Effector CD4-positive, alpha-beta T cell (primary cell): ENCODE data around the gene ACOX2. TPM values are rescaled to one million over a fixed set of nuclear protein-coding genes. Genes with fewer than 3 reads are reported as not detected.
A peak's percentile ranks its signal among the peaks of the same experiment; 100 is the strongest.

Source experiments
- DNase-seq: peaks from one replicate; pipeline ENCODE4 v3.0.0-alpha.2; 2020
- total RNA-seq: gene quantifications from one replicate; lab custom pipeline; 2026; lab: John Stamatoyannopoulos, UW

The ACOX2 gene
- total RNA-seq: not detected

DNA sequence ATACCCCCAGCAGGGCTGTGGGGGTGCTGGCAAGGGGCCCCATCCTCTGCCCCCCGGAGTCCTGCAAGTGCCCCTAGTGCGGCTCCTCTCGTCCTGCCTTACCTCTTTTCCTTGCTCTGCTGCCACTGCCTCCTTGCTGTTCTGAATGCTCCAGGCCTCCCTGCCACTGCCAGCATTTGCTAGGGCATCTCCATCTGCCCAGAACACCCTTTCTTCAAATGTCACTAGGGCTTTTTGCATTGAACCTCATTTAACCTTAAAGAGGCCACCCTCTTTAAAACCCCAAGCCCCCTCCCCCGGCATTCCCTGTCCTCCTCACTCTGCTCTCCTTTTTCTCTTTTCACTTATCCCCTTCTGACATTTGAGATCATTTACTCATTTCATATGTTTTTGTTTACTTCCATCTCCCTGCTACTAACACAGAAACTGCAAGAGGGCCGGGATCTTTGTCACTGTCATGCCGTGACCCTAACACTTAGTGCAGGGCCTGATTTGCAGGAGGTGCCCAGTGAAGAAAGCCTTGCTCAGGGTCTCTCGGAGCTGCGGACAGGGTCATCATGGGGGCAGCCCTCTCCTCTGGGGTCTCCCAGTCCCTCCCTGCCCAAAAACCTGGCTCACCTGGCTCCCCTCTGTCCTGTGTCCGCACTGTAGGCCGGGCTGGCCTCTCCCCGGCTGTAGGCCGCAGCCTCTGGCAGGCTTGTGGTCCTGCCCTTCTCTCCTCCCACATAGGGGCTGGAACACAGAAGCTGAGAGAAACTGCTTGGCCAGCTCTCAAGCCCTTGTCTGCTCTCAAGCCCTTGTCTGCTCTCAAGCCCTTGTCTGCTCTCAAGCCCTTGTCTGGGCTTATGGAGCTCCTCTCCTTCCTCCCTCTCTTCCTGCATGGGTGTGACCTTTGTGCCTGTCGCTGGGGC lies at the start of gene ACOX2:
TSS of gene ACOX2 (minus strand) at position 690 of the 911 bp plus-strand sequence. CDS start 2,084 bp downstream, outside the sequence.
- DNase-seq: no peak

DNA sequence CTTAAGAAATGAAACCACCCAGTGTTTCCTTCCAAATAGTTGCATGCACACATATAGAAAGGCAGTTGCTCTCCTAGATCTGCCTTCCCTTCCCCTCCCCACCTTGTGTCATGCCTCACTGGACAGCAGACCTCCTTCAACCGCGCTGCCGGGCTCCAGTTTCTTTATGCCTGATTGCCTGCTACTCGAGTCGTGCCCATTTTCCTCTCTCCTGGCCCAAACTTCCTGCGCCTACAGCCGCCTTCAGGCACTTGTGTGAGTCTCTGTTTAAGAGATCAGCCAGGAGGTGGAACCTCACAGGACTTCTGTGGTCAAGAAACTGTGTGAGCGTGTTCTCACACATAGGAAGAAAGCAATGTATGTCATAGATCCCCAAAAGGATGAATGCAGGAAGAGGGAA lies 49.0 kb upstream of the ACOX2 start:
- DNase-seq: no peak

DNA sequence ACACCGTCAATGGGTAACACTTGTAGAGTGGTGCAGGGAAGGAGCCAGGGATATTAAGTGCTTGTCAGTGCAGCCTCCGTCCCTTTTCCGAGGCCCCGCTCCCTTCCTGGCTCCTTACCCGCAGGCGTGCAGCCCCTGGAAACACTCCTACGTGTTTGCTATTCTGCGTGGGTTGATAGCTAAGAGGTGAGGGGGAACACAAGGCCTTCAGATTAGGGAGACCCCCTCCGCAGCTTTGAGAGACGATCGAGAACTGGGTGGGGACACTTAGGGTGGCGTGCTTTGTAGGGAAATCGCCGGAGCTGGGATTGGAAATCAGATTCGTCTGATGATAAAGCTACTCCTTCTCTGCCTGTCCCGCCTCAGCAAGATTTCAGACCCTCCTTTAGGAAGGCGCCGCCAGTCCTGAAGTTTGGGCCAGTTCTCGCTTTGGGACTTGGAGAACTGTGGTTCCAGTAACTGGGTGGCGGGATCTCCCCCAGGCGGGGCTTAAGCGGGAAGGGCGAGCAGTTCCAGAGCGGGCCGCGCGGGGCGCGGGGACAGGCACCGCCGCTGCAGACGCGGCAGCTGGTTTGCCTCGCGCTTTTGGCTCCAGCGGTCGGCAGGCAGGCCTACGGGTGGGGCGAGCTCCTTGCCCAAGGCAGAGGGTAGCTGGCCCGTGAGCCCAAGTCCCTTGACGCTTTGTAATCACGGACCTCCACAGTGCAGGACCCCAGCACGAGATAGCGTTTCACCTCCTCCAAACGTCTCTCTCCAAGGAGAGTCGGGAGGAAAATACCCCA lies 48.2 kb upstream of the ACOX2 start:
- peak; percentile 18 for DNase-seq

DNA sequence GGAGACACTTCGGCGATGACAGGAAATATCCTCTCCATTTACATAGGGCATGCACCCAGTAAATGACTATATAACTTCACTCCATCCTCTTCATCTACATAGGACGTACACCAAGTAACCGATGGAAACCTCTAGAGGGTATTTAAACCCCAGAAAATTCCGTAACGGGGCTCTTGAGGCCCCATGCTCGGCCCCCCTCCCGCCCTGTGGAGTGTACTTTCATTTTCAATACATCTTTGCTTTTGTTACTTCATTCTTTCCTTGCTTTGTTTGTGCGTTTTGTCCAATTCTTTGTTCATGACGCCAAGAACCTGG lies 47.7 kb upstream of the ACOX2 start:
- no peak for DNase-seq

DNA sequence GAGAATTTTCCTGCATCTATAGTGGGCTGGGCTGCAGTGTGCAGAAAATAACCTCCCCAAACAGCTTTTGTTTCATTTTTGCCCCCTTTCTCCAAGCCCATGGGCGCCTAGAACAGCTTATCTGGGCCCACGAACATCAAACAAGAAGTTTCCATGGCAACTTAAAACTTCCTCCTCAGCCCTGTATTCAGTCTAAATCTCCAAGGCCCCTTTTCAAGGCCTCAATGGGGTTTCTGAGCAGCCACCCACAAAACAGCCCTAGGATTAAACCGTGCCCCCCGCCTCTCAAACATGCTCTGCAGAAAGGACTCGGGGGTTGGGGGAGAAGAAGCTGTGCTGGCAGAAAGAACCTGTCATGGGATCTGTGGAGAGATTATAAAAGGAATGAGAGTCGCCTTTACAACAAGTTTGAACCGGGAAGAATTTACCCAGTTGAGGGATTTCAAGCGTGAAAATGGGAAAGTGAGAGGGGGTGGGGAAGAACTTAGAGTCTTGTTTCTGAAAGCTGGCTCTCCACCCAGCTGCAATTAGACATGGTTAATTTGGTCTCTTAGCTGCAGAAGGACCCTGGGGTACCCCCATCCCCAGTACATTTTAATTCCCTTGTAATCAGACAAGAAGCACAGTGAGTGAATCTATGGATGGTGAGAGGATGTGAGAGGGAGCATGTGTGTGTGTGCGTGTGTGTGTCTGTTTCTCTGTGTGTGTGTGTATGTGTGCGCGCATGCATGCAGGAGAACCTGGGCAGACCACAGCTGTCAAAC lies 44.5 kb upstream of the ACOX2 start:
- DNase-seq: no peak

DNA sequence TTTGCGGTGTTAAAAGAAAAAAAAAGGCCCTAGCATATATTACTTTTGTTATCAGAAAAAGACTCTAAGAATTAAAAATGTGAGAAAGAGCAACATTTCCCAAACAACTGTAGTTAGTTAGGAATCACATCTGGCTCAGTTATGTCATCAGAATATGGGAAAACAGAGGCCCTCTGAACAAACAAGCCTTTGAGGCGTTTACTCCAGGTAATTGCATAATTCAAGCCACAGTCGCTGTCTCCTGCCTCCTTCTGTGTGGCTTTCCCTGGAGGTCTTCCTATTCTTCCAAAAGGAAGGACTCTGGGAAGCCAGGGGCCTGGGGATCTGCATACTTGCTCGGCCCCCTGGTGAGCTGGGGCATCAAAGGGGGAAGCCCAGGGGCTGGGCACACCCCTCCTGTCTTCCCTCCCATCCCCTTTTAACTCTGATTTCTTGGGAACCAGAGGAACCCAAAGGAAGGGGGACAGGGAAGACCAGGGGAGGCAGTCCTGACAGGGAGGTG lies 43.9 kb upstream of the ACOX2 start:
- DNase-seq: no peak

DNA sequence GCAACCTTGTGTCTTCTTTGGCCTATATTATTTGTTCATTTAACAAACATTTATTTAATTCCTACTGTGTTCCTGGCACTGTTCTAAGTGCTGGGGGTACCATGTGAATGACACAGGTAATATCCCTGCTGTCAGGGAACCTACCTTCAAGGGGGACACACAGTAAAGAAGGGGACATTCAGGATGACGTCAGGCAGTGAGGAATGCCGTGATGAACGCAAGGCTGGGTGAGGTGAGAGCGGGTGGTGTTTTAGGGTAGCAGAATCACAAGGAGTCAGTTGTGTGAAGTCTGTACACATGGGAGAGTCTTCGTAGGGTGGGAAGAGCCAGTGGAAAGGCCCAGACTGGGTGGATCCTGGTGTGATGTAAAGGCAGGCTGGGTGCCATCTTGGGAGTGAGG lies 41.9 kb upstream of the ACOX2 start:
- no peak for DNase-seq

DNA sequence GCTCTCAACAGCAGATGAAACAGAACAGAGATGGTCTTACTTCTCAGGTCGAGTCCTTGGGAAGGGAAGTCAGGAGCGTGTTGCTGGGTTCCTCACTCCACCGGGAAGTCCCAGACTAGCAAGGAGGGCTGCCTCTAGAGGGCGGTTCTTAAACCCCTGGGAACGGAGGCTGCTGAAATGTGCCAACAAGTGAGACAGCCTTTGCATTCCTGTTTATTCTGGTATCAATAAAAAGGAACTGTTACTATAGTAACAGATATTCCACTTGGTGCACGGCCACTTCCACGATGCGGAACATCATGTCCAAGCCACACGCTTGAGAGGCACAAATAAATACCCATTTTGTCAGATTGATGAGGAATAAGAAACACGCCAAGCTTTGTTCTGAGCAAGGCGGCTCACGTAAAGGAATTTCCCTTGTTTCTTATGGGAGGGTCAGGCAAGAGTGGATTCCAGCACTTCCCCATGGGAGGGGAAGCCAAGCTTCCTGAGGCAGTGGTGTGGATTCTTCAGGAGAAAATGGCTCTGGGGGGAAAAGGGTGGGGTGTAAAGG lies 40.4 kb upstream of the ACOX2 start, which contains the start of gene FAM107A:
TSS of gene FAM107A (minus strand) at position 123 of the 553 bp plus-strand sequence. CDS start 7,531 bp downstream, outside the sequence.
- DNase-seq: no peak

DNA sequence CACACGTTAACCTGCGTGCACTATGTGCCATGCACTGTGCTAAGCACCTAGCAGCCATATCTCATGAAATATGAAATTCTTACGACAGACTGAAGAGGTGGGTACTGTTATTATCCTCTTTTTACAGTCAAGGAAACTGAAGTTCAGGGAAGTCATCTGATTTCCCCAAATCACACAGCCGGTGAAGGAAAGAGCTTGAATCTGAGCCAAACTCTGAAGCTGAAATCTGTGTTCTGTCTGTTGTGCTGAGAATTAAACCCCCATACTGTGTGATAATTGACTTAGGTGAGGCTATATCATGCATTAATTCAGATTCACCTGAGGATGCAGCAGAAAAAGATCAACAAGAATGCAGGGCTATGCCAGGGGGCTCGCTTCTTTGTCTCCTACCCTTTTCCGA lies 39.7 kb upstream of the ACOX2 start:
- no peak for DNase-seq

DNA sequence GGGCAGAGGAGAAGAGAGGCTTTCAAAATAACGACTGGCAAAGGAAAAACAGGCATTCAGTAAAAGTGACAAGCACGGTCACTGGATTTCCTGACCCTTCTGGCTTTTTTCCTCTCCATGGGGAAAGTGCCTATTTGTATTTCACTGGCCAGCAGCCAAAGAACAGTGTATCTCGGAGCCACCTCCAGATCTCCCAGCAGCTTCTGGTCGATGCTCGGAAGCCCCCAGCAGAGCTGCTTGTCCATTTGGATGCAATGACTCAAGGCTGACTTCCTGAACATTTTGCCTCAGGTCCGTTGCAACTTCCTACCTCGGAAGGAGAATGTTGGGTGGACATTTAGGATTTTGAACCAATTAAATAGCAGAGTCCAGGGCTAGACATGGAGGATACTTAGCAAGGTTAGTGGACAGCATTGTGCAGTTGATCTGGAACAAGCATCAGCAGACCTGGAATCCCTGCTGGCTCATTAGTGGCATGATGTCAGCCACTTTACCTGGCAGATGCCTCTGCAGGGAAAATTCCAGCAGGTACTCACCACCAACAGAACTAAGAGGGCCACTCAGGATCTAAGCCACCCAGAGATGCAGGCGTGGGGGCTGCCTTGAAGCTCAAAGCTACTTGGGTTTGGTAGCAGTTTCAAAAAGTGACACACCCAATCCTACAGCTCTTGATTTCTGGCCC lies 39.1 kb upstream of the ACOX2 start:
- DNase-seq: no peak

DNA sequence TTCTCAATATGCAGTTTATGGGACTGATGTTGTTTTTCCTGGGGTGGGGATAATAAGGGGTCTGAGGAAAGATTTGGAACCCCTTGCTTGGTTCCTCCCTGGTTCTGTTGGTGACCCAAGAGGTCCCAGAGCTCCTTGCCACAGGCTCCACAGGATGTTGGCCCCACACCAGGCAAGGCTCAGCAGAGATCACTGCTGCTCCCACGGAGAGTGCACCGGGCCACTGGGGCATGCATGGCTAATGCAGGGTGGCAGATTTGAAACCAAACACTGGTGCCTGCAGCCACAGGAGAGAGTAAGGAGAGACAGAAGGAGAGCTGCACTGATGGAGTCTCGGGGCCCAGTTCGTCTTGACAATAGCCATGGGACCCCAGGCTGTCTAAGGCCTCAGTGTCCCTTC lies 37.7 kb upstream of the ACOX2 start:
- no peak for DNase-seq

DNA sequence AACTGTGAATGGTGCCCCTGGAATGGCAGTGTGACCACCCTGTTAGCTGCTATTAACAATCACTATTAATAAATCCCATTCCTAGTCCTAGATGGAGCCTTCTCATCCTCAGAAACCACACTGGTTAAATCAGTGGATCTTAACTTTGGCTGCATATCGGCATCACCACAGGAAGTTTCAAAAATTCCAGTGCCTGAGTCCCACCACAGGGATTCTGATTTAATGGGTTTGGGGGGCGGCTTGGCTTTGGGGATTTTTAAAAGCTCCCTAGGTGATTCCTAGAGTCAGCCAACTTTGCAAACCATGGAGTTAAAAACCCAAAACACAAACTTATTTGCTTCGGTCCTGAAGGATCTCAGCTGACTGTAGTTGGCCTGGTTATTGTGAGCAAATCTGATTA lies 37.1 kb upstream of the ACOX2 start:
- DNase-seq: no peak

DNA sequence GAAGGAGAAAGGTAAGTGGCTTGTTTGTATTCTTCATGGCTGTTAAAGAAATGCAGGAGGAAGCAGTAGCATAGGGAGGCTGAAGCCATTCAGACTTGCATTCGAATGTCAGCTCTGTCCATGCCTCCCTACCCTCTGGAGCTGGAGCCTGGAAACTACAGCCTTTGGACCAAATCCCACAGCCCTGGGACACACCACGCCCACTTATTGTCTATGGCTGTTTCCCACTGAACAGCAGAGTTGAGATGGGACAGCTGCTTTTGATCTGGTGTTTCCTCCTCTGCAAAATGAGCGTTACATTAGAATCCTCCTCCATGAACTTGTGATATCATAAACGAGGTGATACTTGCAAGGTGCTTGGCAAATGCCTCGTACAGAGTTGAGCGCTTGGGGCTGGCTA lies 36.6 kb upstream of the ACOX2 start:
- no peak for DNase-seq

DNA sequence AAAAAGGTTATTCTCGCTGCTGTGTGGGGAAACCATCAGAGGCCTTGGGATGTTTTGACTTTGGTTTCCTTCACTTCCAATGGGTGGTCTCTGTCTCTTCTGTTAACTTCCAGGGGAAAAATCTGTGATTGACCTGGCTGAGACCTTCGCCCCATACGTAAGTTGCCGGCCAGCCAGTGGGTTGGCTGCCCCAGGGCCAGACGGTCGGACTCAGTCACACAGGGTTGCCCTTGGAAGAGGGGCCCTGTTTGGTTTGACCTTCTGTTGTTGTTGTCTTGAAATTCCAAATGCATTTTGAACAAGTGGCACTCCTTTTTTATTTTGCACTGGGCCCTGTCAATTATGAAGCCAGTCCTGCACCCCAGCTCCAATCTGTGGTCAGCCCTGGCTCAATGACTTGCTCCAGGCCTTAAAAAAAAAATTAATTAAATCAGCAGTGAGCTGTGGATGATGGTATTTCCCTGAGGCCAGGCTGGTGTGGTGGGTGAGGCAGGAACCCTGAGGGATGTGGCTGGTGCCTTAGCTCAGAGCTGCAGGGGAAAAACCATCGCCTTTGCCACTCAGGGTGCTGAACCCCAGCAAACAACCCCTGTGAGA lies 35.7 kb upstream of the ACOX2 start:
- DNase-seq: no peak

DNA sequence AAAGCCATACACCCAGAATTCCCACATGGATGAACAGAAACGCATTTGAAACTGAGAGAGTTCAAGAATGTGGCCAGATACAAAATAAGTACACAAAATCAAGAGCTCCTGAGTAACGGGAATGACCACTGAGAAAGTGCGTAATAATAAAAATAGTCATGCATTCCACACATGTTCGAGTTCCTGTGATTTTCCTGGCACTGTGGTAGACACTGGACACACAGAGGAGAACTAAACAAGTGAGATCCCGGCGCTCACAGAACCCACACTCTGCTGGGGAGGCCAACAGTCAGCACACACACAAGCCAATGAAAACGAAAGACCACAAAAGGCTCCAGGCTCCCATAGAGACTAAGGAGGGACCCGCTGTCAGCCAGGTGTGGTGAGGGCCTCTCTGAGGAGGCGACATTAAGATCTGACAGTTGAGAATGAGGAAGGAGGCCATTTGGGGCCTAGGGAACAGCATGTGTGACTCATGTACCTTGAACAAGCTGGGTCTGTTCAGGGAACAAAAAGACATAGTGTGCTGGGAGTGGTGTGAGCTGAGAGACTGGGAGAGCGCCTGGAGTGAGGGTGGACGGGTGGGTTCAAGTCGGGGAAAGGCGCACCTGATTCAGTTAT lies 35.1 kb upstream of the ACOX2 start:
- DNase-seq: no peak

DNA sequence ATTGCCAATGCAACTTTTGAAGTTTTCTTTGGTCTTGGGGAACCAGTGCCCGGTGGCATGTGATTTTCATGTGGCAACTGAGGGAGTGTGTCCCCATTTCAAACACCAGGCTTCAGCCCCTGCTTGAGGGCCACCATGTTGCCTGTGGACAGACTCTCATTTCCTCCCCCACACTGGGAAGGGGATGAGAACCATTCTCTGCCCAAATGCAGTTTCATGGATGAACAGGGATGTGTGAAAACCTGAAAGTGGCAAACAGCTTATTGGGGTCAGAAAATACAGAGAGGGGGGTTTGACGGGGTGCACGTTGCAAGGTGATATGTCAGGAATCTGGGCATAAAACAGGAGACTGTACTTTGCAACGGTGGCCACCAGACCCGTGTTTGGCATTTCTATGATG lies 33.9 kb upstream of the ACOX2 start:
- no peak for DNase-seq

DNA sequence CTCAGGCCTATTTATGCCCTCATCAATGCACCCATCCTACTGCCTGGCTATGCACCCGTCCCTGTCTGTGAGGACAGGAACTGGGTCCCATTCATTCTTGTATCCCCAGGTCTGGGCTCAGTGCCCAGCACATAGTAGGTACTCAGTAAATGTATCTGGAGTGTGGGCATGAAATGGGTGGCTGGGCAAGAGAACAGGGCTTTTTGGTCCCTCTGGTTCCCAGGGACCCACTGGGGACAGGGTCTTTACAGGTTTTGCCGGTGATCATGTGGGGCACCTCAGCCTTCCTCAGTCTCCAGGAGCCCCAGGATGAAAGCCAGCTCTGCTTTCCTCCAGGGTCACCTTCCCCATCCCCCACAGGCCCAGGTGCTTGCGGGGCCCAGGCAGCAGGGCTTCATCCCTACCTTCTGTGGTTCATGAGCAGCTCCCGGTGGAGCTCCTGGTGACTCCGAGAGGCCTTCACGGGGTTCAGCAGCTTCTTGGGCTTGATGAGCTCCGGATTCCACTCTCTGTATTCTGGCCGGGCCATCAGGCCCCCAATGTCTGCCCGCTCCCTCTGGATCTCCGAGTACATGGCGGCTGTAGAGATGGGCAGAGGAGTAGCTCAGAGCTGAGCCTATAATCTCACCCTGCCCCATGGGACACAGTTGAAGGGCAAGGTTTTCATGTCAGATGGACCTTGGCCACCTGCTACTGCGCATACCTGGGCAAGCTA lies 32.5 kb upstream of the ACOX2 start:
- DNase-seq: no peak

DNA sequence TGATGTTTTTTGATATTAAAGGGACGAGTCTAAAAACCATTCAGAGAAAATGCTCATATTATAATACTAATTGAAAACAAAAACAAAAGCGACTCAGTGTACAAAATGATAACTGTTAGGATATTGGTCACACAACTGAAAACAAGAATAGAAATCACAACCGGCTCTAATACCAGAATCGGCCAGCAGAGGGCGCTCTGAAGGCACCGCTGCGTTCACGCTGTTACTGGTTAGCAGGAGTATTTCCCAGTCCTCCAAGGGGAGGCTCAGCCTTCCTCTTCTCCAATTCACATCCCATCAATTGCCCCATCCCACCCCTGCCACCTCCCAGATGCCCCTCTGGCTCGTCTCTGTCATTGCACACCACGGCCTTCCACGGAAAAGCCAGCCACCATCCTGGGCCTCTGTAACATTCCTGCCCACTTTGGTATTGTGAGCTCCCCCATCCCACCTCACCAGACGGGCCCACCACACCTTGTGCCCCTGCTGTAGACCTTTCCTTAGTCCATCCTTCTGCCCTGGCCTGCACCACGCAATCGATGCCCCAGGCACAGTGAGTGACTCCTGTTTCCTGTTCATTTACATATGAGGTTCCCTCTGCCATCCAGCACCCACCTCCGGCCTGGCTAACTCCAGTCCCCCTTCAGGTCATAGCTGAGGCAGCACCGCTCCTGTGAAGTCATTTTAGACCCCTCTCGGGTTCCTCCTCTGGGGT lies 31.7 kb upstream of the ACOX2 start:
- peak; percentile 60 for DNase-seq

DNA sequence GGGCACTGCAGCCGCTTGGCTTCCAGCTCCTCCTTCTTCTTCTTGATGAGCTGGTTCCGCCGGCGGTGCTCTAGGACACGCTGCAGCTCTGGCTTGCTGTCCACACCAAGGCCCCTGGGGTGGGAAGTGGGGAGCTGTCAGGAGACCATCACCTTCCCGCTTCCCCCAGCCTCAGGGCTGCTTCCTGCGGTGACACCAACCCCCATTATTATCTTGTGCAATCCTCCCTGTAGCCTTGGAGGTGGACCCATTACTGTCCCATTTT lies 30.2 kb upstream of the ACOX2 start:
- DNase-seq: no peak
